SW480 (cell line): ENCODE results near the gene ACSF3.
"Not testable (repeated sequence)": the region's sequence is repeated elsewhere in the genome, so short reads cannot be mapped to it uniquely, and the experiment has no call there.

Source experiments
- DNase-seq: peaks from one replicate; pipeline ENCODE4 v3.0.0-alpha.2; 2016; ENCODE audit warnings: low spot score

Gene ACSF3

GRCh38 chr16:89161763-89162713, 68.4 kb downstream of the ACSF3 start:
- no peak for DNase-seq

- no peak for DNase-seq
Measured at GRCh38 chr16:89163297-89163696, 69.6 kb downstream of the ACSF3 start.

- DNase-seq, result no peak
Measured at GRCh38 chr16:89164436-89164835, 70.8 kb downstream of the ACSF3 start.

- DNase-seq, result no peak
Measured at GRCh38 chr16:89164847-89165680, 71.4 kb downstream of the ACSF3 start.

GRCh38 chr16:89165681-89165979, 72.0 kb downstream of the ACSF3 start:
- DNase-seq, result not testable (repeated sequence)

GRCh38 chr16:89166696-89167424, 73.2 kb downstream of the ACSF3 start:
- DNase-seq, result no peak

- peak; percentile 66 for DNase-seq
Measured at GRCh38 chr16:89167425-89167941, 73.8 kb downstream of the ACSF3 start.

- DNase-seq, result no peak
Measured at GRCh38 chr16:89168381-89169189, 74.9 kb downstream of the ACSF3 start.

GRCh38 chr16:89169778-89170177, 76.1 kb downstream of the ACSF3 start:
- DNase-seq, result no peak

- DNase-seq, result peak; percentile 51
Measured at GRCh38 chr16:89170346-89171215, 76.9 kb downstream of the ACSF3 start.

GRCh38 chr16:89171216-89172170, 77.8 kb downstream of the ACSF3 start, which contains the start of gene CDH15:
CDH15 (plus strand) TSS chr16:89171748; CDS start chr16:89171832, 84 bp downstream.
- peak; percentile 93 for DNase-seq

GRCh38 chr16:89172171-89172527, 78.5 kb downstream of the ACSF3 start:
- no peak for DNase-seq

- DNase-seq, result no peak
Measured at GRCh38 chr16:89172528-89173173, 79.0 kb downstream of the ACSF3 start.

GRCh38 chr16:89173174-89173921, 79.7 kb downstream of the ACSF3 start:
- no peak for DNase-seq

- no peak for DNase-seq
Measured at GRCh38 chr16:89174055-89174827, 80.6 kb downstream of the ACSF3 start.

- no peak for DNase-seq
Measured at GRCh38 chr16:89174877-89175276, 81.2 kb downstream of the ACSF3 start.
